GM12878 (cell line): ENCODE data around the gene MCCD1. TPM values are rescaled to one million over a fixed set of nuclear protein-coding genes. Genes with fewer than 3 reads are reported as not detected.

Source experiments
- ASH2L ChIP-seq: fragments of 300-600, 200-600 bp; sonication (generic); IDR thresholded peaks from 2 replicates; pipeline ENCODE4 v1.6.1; 2017; ENCODE audit warnings: low read depth, mild to moderate bottlenecking, borderline replicate concordance
- CEBPB ChIP-seq, 2 experiments: fragments of 150-350 bp in 1 of 2; IDR thresholded peaks; 2 replicates each; pipeline ENCODE4 v1.6.1; 2012 to 2014; ENCODE audit warnings: low read depth in 2 of 2, low read length in 2 of 2, borderline replicate concordance in 1 of 2, inconsistent platforms in 1 of 2
- CREM ChIP-seq: IDR thresholded peaks from 2 replicates; pipeline ENCODE4 v1.6.1; 2014; ENCODE audit warnings: antibody characterized with exemption, low read depth
- EP300 ChIP-seq, 2 experiments: fragments of 150-350 bp in 1 of 2; IDR thresholded peaks; 2 replicates each; pipeline ENCODE4 v1.6.1; 2011 to 2012; ENCODE audit warnings: low read depth in 2 of 2, low read length in 2 of 2, borderline replicate concordance in 1 of 2, improper control_type of control experiment in 1 of 2, inconsistent platforms in 1 of 2; ENCODE audit not compliant: control insufficient read depth in 1 of 2
- FOXK2 ChIP-seq: fragments of 450-650 bp; IDR thresholded peaks from 2 replicates; pipeline ENCODE4 v1.6.1; 2017; ENCODE audit warnings: mild to moderate bottlenecking, moderate library complexity
- KDM1A ChIP-seq: fragments of 200-600 bp; sonication (generic); IDR thresholded peaks from 2 replicates; pipeline ENCODE4 v1.6.1; 2016; ENCODE audit warnings: borderline replicate concordance
- NFXL1 ChIP-seq: fragments of 450-650 bp; IDR thresholded peaks from 2 replicates; pipeline ENCODE4 v1.6.1; 2017; ENCODE audit warnings: antibody characterized with exemption, mild to moderate bottlenecking, borderline replicate concordance
- RAD51 ChIP-seq: fragments of 450-650 bp; IDR thresholded peaks from 2 replicates; pipeline ENCODE4 v1.6.1; 2016; ENCODE audit warnings: moderate library complexity, mild to moderate bottlenecking, inconsistent platforms
- YY1 ChIP-seq: IDR thresholded peaks from 2 replicates; pipeline ENCODE4 v1.6.1; 2011; ENCODE audit warnings: low read depth, mild to moderate bottlenecking, low read length
- ZZZ3 ChIP-seq: IDR thresholded peaks from 2 replicates; pipeline ENCODE4 v1.6.1; 2011; ENCODE audit warnings: low read depth; ENCODE audit not compliant: control insufficient read depth, insufficient read length
- polyA plus RNA-seq, 11 experiments: library from polyadenylated mRNA; depleted of rRNA in 4 of 11; unstranded in 6 of 11; stranded (reverse) in 5 of 11; fragments of >200 nt; fragmentation: Nextera tagmentation in 4 of 11; fragmentation: Illumina TruSeq in 1 of 11; extraction: Ambion mirVana in 4 of 11; extraction: Trizol in 1 of 11; gene quantifications; 1 replicate in 1 of 11; 2 replicates in 10 of 11; pipeline versions ENCODE4 v1.2.1 to v1.2.3, GENCODE V29; 2011 to 2016; ENCODE audit warnings: inconsistent platforms in 2 of 11, missing spikeins in 2 of 11, low read depth in 1 of 11
- total RNA-seq, 4 experiments: library from RNA; depleted of rRNA in 3 of 4; stranded (reverse); fragments of >200 nt in 3 of 4; fragmentation: Illumina TruSeq in 1 of 4; extraction: Trizol in 1 of 4; gene quantifications; 2 replicates each; pipeline versions ENCODE4 v1.2.1 to v1.2.3, GENCODE V29; 2013 to 2021
- TF ChIP-seq, protein P1 (sequence below), 3 experiments: IDR thresholded peaks in 2 of 3; conservative IDR thresholded peaks in 1 of 3; 2 replicates each; pipeline ENCODE4 v1.5.1; 2011; ENCODE audit warnings: low read depth in 3 of 3, low read length in 3 of 3, mild to moderate bottlenecking in 3 of 3, control low read depth in 2 of 3, moderate library complexity in 2 of 3, inconsistent platforms in 1 of 3, mixed read lengths in 1 of 3; ENCODE audit not compliant: control insufficient read depth in 2 of 3, insufficient read depth in 1 of 3; ENCODE audit errors: extremely low read depth in 1 of 3
- TF ChIP-seq, protein P2 (sequence below): IDR thresholded peaks from 2 replicates; pipeline ENCODE4 v1.6.1; 2011; ENCODE audit warnings: borderline replicate concordance, low read depth, mild to moderate bottlenecking, moderate library complexity, low read length; ENCODE audit not compliant: insufficient read depth, poor library complexity, severe bottlenecking
- TF ChIP-seq, protein P3 (sequence below): fragments of 450-650 bp; IDR thresholded peaks from 2 replicates; pipeline ENCODE4 v1.6.1; 2014; ENCODE audit warnings: mild to moderate bottlenecking
- TF ChIP-seq, protein P4 (sequence below): IDR thresholded peaks from 2 replicates; pipeline ENCODE4 v1.6.1; 2012; ENCODE audit warnings: low read depth, low read length, improper control_type of control experiment
- TF ChIP-seq, protein P5 (sequence below): IDR thresholded peaks from 2 replicates; pipeline ENCODE4 v1.6.1; 2012; ENCODE audit warnings: mild to moderate bottlenecking, low read depth, low read length

Gene MCCD1
- total and polyA plus RNA-seq, 10 of the 15 experiments (the other 5 are each of a cell fraction or from before 2014, with no cell fraction given), result not detected

DNA sequence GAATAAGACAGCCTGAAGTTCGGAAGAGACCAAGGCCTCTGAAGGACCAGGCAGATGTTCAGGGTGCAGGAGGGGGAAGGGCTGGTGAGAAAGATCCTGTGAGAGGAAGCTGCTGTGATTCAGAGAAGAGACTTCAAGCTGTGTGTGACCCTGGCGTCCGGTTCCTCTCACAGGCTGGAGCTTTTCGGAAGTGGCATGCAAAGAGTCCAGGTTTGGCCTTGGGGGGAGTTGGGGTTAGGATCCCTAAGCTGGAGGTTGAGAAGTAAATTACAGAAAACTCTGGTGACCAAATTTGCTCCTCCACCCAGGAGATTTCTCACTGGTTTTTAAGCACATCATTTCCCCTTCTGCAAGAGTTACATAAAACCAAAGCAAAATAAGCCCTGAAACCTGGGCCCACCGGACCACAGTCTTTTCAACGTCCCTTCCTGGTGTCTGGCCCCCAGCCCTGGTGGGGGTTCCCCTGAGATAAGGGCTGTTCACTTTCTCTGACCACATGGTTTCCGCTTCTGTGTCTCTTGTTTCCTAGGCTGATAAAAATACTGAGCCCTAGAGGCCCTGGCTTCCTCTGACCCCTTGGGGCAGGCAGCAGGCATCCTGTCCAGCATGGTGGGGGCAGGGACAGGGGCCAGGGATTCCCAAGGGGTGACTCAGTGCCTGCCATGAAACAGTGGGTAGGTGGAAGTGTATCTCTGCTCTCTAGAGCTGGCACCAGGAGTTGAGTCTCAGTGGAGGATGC lies 31.4 kb downstream of the MCCD1 start (continued):
- TF ChIP-seq, protein P1, sequence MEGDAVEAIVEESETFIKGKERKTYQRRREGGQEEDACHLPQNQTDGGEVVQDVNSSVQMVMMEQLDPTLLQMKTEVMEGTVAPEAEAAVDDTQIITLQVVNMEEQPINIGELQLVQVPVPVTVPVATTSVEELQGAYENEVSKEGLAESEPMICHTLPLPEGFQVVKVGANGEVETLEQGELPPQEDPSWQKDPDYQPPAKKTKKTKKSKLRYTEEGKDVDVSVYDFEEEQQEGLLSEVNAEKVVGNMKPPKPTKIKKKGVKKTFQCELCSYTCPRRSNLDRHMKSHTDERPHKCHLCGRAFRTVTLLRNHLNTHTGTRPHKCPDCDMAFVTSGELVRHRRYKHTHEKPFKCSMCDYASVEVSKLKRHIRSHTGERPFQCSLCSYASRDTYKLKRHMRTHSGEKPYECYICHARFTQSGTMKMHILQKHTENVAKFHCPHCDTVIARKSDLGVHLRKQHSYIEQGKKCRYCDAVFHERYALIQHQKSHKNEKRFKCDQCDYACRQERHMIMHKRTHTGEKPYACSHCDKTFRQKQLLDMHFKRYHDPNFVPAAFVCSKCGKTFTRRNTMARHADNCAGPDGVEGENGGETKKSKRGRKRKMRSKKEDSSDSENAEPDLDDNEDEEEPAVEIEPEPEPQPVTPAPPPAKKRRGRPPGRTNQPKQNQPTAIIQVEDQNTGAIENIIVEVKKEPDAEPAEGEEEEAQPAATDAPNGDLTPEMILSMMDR (IDR thresholded peaks at IDR 0.05 in 2 of 3, conservative IDR thresholded peaks at IDR 0.05 in 1 of 3; ENCODE audit: control insufficient read depth in 2 of 3, extremely low read depth in 1 of 3, insufficient read depth in 1 of 3, low read depth in 3 of 3, low read length in 3 of 3), result 0 out of 6 replicates have a peak, but pooled peaks of 1 of the 3 experiments have one; percentile 2
- TF ChIP-seq KDM1A, result no peak
- peak; percentile 78; the same call in 1 of the 2 replicates for TF ChIP-seq CREM
- TF ChIP-seq RAD51, result no peak
- TF ChIP-seq YY1, result peak; percentile 46; the same call in 1 of the 2 replicates
- no peak for TF ChIP-seq NFXL1
- TF ChIP-seq, protein P2, sequence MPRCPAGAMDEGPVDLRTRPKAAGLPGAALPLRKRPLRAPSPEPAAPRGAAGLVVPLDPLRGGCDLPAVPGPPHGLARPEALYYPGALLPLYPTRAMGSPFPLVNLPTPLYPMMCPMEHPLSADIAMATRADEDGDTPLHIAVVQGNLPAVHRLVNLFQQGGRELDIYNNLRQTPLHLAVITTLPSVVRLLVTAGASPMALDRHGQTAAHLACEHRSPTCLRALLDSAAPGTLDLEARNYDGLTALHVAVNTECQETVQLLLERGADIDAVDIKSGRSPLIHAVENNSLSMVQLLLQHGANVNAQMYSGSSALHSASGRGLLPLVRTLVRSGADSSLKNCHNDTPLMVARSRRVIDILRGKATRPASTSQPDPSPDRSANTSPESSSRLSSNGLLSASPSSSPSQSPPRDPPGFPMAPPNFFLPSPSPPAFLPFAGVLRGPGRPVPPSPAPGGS, result peak; percentile 87
- TF ChIP-seq, protein P3, sequence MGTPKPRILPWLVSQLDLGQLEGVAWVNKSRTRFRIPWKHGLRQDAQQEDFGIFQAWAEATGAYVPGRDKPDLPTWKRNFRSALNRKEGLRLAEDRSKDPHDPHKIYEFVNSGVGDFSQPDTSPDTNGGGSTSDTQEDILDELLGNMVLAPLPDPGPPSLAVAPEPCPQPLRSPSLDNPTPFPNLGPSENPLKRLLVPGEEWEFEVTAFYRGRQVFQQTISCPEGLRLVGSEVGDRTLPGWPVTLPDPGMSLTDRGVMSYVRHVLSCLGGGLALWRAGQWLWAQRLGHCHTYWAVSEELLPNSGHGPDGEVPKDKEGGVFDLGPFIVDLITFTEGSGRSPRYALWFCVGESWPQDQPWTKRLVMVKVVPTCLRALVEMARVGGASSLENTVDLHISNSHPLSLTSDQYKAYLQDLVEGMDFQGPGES, result no peak
- no peak for TF ChIP-seq FOXK2
- TF ChIP-seq, protein P4, sequence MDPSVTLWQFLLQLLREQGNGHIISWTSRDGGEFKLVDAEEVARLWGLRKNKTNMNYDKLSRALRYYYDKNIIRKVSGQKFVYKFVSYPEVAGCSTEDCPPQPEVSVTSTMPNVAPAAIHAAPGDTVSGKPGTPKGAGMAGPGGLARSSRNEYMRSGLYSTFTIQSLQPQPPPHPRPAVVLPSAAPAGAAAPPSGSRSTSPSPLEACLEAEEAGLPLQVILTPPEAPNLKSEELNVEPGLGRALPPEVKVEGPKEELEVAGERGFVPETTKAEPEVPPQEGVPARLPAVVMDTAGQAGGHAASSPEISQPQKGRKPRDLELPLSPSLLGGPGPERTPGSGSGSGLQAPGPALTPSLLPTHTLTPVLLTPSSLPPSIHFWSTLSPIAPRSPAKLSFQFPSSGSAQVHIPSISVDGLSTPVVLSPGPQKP, result no peak
- 0 out of 4 replicates have a peak, but pooled peaks of 1 of the 2 experiments have one; percentile 42 for TF ChIP-seq EP300 (IDR thresholded peaks at IDR 0.05; ENCODE audit: borderline replicate concordance in 1 of 2, control insufficient read depth in 1 of 2, low read depth in 2 of 2, low read length in 2 of 2)
- TF ChIP-seq, protein P5, sequence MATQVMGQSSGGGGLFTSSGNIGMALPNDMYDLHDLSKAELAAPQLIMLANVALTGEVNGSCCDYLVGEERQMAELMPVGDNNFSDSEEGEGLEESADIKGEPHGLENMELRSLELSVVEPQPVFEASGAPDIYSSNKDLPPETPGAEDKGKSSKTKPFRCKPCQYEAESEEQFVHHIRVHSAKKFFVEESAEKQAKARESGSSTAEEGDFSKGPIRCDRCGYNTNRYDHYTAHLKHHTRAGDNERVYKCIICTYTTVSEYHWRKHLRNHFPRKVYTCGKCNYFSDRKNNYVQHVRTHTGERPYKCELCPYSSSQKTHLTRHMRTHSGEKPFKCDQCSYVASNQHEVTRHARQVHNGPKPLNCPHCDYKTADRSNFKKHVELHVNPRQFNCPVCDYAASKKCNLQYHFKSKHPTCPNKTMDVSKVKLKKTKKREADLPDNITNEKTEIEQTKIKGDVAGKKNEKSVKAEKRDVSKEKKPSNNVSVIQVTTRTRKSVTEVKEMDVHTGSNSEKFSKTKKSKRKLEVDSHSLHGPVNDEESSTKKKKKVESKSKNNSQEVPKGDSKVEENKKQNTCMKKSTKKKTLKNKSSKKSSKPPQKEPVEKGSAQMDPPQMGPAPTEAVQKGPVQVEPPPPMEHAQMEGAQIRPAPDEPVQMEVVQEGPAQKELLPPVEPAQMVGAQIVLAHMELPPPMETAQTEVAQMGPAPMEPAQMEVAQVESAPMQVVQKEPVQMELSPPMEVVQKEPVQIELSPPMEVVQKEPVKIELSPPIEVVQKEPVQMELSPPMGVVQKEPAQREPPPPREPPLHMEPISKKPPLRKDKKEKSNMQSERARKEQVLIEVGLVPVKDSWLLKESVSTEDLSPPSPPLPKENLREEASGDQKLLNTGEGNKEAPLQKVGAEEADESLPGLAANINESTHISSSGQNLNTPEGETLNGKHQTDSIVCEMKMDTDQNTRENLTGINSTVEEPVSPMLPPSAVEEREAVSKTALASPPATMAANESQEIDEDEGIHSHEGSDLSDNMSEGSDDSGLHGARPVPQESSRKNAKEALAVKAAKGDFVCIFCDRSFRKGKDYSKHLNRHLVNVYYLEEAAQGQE, result peak; percentile 32; the same call in 1 of the 2 replicates
- TF ChIP-seq CEBPB (IDR thresholded peaks at IDR 0.05; ENCODE audit: borderline replicate concordance in 1 of 2, low read depth in 2 of 2, low read length in 2 of 2), result peak in 1 of 2 experiments; percentile 59; a peak in 1 of 4 replicates
- TF ChIP-seq ZZZ3, result no peak
- TF ChIP-seq ASH2L, result no peak
